A549 (cell line): Measurements from ENCODE around the gene ZG16B. TPM values are rescaled to one million over a fixed set of nuclear protein-coding genes. Genes with fewer than 3 reads are reported as not detected.
A peak's percentile ranks its signal among the peaks of the same experiment; 100 is the strongest.

ENCODE experiments used
- ATAC-seq, 2 experiments: fragments of 200-7000 bp in 1 of 2; fragments of >200 bp in 1 of 2; cut with Nextera tagmentation in 1 of 2; cut with Tn5 transposase in 1 of 2; 3 replicates each; pipeline versions ENCODE4 v1.8.0 to v1.9.1; 2018 to 2020; ENCODE audit warnings: mild to moderate bottlenecking in 1 of 2, moderate library complexity in 1 of 2
- CTCF ChIA-PET: fragments of 300-600 bp; sonication (Branson Sonifier 250); formaldehyde crosslinking; extraction: SDS; loops from one replicate; lab custom pipeline; 2021; ENCODE audit warnings: antibody characterized with exemption, inconsistent platforms; lab: Yijun Ruan, JAX
- POLR2A ChIA-PET: fragments of 350-600 bp; formaldehyde crosslinking; extraction: SDS; loops from one replicate; lab custom pipeline; 2021; ENCODE audit warnings: antibody characterized with exemption, inconsistent platforms; lab: Yijun Ruan, JAX
- DNase-seq, 2 experiments: peaks; one replicate each; pipeline versions ENCODE4 v3.0.0 to v3.0.0-alpha.2; 2011 to 2016; ENCODE audit warnings: low read depth in 1 of 2, low spot score in 1 of 2
- FAIRE-seq: peaks from 2 replicates; lab custom pipeline; 2011; peaks lifted over from hg19 to GRCh38; lab: Jason Lieb, UNC
- H3K27ac ChIP-seq, 2 experiments: fragments of >200 bp; sonication (Bioruptor Twin); formaldehyde crosslinking; 3 replicates each; pipeline ENCODE4 v1.5.1; 2016 to 2017
- H3K4me1 ChIP-seq: fragments of >200 bp; sonication (Bioruptor Twin); formaldehyde crosslinking; 3 replicates; pipeline ENCODE4 v1.6.1; 2016
- H3K4me2 ChIP-seq: fragments of >200 bp; sonication (Bioruptor Twin); formaldehyde crosslinking; 3 replicates; pipeline ENCODE4 v1.6.1; 2016
- H3K4me3 ChIP-seq: fragments of >200 bp; sonication (Bioruptor Twin); formaldehyde crosslinking; 3 replicates; pipeline ENCODE4 v1.5.1; 2016
- H3K9me3 ChIP-seq: fragments of >200 bp; sonication (Bioruptor Twin); formaldehyde crosslinking; 3 replicates; pipeline ENCODE4 v1.6.1; 2016
- CBX2 ChIP-seq: fragments of 200-600 bp; sonication (generic); IDR thresholded peaks from 2 replicates; pipeline ENCODE4 v1.6.1; 2016; ENCODE audit warnings: low read depth, mild to moderate bottlenecking, borderline replicate concordance
- CBX8 ChIP-seq: fragments of 200-600 bp; sonication (generic); IDR thresholded peaks from 2 replicates; pipeline ENCODE4 v1.6.1; 2016
- CEBPB ChIP-seq, 2 experiments: fragments of >200 bp in 1 of 2; sonication (Bioruptor Twin) in 1 of 2; formaldehyde crosslinking in 1 of 2; IDR thresholded peaks; 2 replicates each; pipeline ENCODE4 v1.6.1; 2012 to 2016
- CHD2 ChIP-seq: fragments of 150-350 bp; IDR thresholded peaks from 2 replicates; pipeline ENCODE4 v1.6.1; 2014; ENCODE audit warnings: low read length; ENCODE audit not compliant: partially characterized antibody
- FOSL2 ChIP-seq, 2 experiments: fragments of 450-650 bp in 1 of 2; fragments of >200 bp in 1 of 2; sonication (Bioruptor Twin) in 1 of 2; formaldehyde crosslinking; IDR thresholded peaks; 2 replicates each; pipeline versions ENCODE4 v1.5.0 to v1.6.1; 2016 to 2020; ENCODE audit warnings: mild to moderate bottlenecking in 1 of 2, moderate library complexity in 1 of 2
- FOXS1 ChIP-seq: fragments of 250-450 bp; sonication (Bioruptor Pico); IDR thresholded peaks from 2 replicates; pipeline ENCODE4 v1.5.0; 2020; ENCODE audit warnings: mild to moderate bottlenecking, moderate library complexity
- HDAC2 ChIP-seq: fragments of 200-600 bp; sonication (generic); IDR thresholded peaks from 2 replicates; pipeline ENCODE4 v1.6.1; 2016
- HOXA7 ChIP-seq: fragments of 250-450 bp; sonication (Bioruptor Pico); IDR thresholded peaks from 2 replicates; pipeline ENCODE4 v1.5.0; 2020; ENCODE audit warnings: mild to moderate bottlenecking, moderate library complexity
- JUNB ChIP-seq: fragments of >200 bp; sonication (Bioruptor Twin); formaldehyde crosslinking; IDR thresholded peaks from 2 replicates; pipeline ENCODE4 v1.6.1; 2016
- MYC ChIP-seq: IDR thresholded peaks from 2 replicates; pipeline ENCODE4 v1.6.1; 2012; ENCODE audit warnings: mild to moderate bottlenecking, inconsistent platforms, low read length, improper control_type of control experiment, borderline replicate concordance
- POLR2A ChIP-seq: IDR thresholded peaks from 2 replicates; pipeline ENCODE4 v1.6.1; 2012; ENCODE audit warnings: mild to moderate bottlenecking, low read length
- POLR2AphosphoS2 ChIP-seq: conservative IDR thresholded peaks from 2 replicates; pipeline ENCODE4 v1.6.1; 2012; ENCODE audit warnings: low read length, improper control_type of control experiment, inconsistent platforms
- RFX5 ChIP-seq: fragments of 450-650 bp; IDR thresholded peaks from 2 replicates; pipeline ENCODE4 v1.7.1; 2014; ENCODE audit warnings: antibody characterized with exemption, mild to moderate bottlenecking, moderate library complexity
- RNF2 ChIP-seq: fragments of 200-600 bp; sonication (generic); IDR thresholded peaks from 2 replicates; pipeline ENCODE4 v1.6.1; 2016; ENCODE audit warnings: low read depth, mild to moderate bottlenecking, antibody characterized with exemption, moderate library complexity, borderline replicate concordance
- ZNF302 ChIP-seq: fragments of 250-450 bp; sonication (Bioruptor Pico); IDR thresholded peaks from 2 replicates; pipeline ENCODE4 v1.9.0; 2021; ENCODE audit warnings: inconsistent platforms, mild to moderate bottlenecking, moderate library complexity
- WGBS: methylation state at CpG from one replicate; pipeline ENCODE4 v1.1.6; 2017; ENCODE audit errors: missing lambda C conversion rate; 5-methylcytosine and 5-hydroxymethylcytosine counted together
- polyA plus RNA-seq, 4 experiments: library from polyadenylated mRNA; depleted of rRNA in 3 of 4; stranded (reverse); fragments of >200 nt; fragmentation: RNase III in 1 of 4; extraction: RNeasy Plus Mini Kit Qiagen cat#74134 plus additional on column Dnase treatment in 1 of 4; gene quantifications; 2 replicates in 3 of 4; 3 replicates in 1 of 4; pipeline ENCODE4 v1.2.3, GENCODE V29; 2011 to 2017
- TF ChIP-seq, protein P1 (sequence below): IDR thresholded peaks from 2 replicates; pipeline ENCODE4 v1.6.1; 2012
- TF ChIP-seq, protein P2 (sequence below): fragments of 250-450 bp; sonication (Bioruptor Pico); IDR thresholded peaks from 2 replicates; pipeline ENCODE4 v1.5.0; 2020; ENCODE audit warnings: low read depth, mild to moderate bottlenecking, moderate library complexity
- TF ChIP-seq, protein P3 (sequence below): fragments of >200 bp; sonication (Bioruptor Twin); formaldehyde crosslinking; IDR thresholded peaks from 3 replicates; pipeline ENCODE4 v1.6.1; 2016
- TF ChIP-seq, protein P4 (sequence below): IDR thresholded peaks from 2 replicates; pipeline ENCODE4 v1.6.1; 2012; ENCODE audit warnings: low read depth, borderline replicate concordance
- TF ChIP-seq, protein P5 (sequence below): fragments of 450-650 bp; IDR thresholded peaks from 2 replicates; pipeline ENCODE4 v1.6.1; 2014; ENCODE audit warnings: antibody characterized with exemption

Gene ZG16B
- polyA plus RNA-seq, 2 of the 4 experiments (the other 2 are of a cell fraction): 0.40 to 0.85 TPM

DNA sequence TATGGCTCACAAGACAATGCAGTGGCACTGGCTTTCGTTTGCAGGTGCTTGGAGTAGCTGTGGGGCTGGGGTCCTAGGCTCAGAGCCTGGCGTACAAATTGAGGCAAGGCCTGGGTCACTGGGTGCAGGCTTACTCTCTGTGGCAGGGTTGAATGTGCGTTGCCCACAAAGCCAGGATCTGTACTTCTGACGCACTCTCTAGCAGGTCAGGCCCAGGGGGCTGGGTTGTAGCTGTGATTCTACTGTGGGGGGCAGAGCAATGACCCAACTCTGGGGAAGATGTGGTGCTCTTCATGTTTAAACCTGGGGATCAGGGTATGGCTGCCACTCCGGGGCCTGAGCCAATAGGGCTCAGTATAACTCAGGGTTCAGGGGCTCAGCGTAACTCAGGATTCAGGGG, 19.5 kb upstream of the ZG16B start:
- Histone ChIP-seq H3K27ac (no peak overlapping the region), H3K4me2 (no peak overlapping the region), H3K4me3 (no peak overlapping the region), H3K4me1 (no peaks in the 10 kb centered on the region), H3K9me3 (peaks cover 2% of the 10 kb centered on the region; the same call in 1 of the 3 replicates)
- FAIRE-seq: no peak
- ATAC-seq: no peak
- no peak for DNase-seq
- WGBS: 59% methylated on average over 5 of the region's 6 CpGs
- TF ChIP-seq, protein P1, sequence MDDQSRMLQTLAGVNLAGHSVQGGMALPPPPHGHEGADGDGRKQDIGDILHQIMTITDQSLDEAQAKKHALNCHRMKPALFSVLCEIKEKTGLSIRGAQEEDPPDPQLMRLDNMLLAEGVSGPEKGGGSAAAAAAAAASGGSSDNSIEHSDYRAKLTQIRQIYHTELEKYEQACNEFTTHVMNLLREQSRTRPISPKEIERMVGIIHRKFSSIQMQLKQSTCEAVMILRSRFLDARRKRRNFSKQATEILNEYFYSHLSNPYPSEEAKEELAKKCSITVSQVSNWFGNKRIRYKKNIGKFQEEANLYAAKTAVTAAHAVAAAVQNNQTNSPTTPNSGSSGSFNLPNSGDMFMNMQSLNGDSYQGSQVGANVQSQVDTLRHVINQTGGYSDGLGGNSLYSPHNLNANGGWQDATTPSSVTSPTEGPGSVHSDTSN: no peak
- TF ChIP-seq, protein P2, sequence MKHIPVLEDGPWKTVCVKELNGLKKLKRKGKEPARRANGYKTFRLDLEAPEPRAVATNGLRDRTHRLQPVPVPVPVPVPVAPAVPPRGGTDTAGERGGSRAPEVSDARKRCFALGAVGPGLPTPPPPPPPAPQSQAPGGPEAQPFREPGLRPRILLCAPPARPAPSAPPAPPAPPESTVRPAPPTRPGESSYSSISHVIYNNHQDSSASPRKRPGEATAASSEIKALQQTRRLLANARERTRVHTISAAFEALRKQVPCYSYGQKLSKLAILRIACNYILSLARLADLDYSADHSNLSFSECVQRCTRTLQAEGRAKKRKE (CRISPR knock-in tag): no peak
- TF ChIP-seq, protein P3, sequence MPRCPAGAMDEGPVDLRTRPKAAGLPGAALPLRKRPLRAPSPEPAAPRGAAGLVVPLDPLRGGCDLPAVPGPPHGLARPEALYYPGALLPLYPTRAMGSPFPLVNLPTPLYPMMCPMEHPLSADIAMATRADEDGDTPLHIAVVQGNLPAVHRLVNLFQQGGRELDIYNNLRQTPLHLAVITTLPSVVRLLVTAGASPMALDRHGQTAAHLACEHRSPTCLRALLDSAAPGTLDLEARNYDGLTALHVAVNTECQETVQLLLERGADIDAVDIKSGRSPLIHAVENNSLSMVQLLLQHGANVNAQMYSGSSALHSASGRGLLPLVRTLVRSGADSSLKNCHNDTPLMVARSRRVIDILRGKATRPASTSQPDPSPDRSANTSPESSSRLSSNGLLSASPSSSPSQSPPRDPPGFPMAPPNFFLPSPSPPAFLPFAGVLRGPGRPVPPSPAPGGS: no peak
- TF ChIP-seq CBX2 (no peak), JUNB (no peak), ZNF302 (CRISPR knock-in tag) (no peak), POLR2AphosphoS2 (no peak), FOXS1 (CRISPR knock-in tag) (no peak), CBX8 (no peak), RNF2 (no peak), CHD2 (no peak), HDAC2 (no peak), MYC (no peak), HOXA7 (CRISPR knock-in tag) (no peak), CEBPB (IDR thresholded peaks at IDR 0.05) (no peak)
- TF ChIP-seq, protein P4, sequence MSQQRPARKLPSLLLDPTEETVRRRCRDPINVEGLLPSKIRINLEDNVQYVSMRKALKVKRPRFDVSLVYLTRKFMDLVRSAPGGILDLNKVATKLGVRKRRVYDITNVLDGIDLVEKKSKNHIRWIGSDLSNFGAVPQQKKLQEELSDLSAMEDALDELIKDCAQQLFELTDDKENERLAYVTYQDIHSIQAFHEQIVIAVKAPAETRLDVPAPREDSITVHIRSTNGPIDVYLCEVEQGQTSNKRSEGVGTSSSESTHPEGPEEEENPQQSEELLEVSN: no peak
- TF ChIP-seq, protein P5, sequence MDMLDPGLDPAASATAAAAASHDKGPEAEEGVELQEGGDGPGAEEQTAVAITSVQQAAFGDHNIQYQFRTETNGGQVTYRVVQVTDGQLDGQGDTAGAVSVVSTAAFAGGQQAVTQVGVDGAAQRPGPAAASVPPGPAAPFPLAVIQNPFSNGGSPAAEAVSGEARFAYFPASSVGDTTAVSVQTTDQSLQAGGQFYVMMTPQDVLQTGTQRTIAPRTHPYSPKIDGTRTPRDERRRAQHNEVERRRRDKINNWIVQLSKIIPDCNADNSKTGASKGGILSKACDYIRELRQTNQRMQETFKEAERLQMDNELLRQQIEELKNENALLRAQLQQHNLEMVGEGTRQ: no peak
- TF ChIP-seq, all 56 proteins: peak for 0
- ChIA-PET POLR2A (no interaction called here), CTCF (interaction anchor here (2.1 to 3.2 kb wide), 4 partner anchors 11 to 58 kb away, joined by 5 to 23 read pairs (median 11); no protein-coding TSS in a partner anchor)

DNA sequence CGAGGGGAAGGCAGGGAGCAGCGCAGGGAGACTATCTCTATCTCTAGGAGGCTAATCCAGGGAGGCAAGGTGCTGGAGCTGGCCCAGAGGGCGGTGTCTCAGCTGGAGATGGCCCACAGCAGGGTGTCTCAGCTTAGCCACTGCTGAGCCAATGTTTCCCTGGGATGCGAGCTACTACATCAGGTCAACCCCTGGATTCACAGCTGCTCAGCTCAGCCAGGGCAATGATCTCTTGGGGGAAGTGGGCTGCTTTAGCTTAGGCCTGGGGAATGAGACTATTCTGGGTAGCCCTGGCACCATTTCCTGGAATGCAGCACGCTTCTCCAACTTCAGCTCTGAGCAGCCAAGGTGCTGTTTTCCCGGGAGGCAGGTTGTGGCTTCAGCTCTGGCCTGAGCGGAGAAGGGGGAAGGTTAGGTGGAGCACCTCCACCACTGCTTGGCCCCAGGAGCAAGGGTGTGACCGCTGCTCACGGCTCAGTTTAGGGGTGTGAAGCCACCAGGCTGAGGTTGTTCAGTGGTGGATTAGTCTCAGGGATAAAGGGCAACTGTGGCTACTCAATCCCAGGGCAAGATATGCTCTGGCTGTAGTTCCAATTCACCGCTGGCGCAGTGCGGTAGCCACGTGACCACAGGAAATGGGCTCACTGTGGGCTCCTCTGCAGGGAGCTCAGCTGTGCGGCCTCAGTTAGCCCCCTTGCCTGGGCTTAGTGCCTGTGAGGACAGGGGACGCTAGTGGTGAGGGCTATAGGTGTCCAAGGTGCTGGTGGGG, 18.2 kb upstream of the ZG16B start:
- ATAC-seq (peak; percentile 32 to 64; a peak in 5 of 6 replicates), FAIRE-seq (no peak)
- H3K4me2 ChIP-seq: no peak overlapping the region

More for the DNA sequence above, 18.2 kb upstream of the ZG16B start:
- no peaks in the 10 kb centered on the region for H3K4me1 ChIP-seq
- POLR2A ChIA-PET: no interaction called here
- no peak overlapping the region for H3K4me3 ChIP-seq
- CTCF ChIA-PET: interaction anchor here (0.6 to 3.2 kb wide), 4 partner anchors 11 to 112 kb away, joined by 5 to 23 read pairs (median 11); no protein-coding TSS in a partner anchor
- peak overlapping the region in 1 of 2 experiments; percentile 8; a peak in 1 of 6 replicates for H3K27ac ChIP-seq
- H3K9me3 ChIP-seq: no peaks in the 10 kb centered on the region
- DNase-seq: no peak
- TF ChIP-seq, protein P4: no peak
- TF ChIP-seq FOSL2 (IDR thresholded peaks at IDR 0.05): no peak
- no peak for TF ChIP-seq FOSL2 (CRISPR knock-in tag; IDR thresholded peaks at IDR 0.05)
- no peak for TF ChIP-seq RFX5
- no peak for TF ChIP-seq RNF2
- no peak for TF ChIP-seq POLR2A
- TF ChIP-seq MYC: no peak
- WGBS: 66% methylated on average over 15 of the region's 15 CpGs
